Raji (cell line): ENCODE results near the gene SNPH.

Source experiments
- POLR2A ChIP-seq: IDR thresholded peaks from 2 replicates; pipeline ENCODE4 v1.6.1; 2011; ENCODE audit warnings: low read depth, low read length, control low read depth; ENCODE audit not compliant: insufficient read depth

SNPH gene

GRCh38 chr20:1255675-1256074 is 10.4 kb upstream of the SNPH start:
- TF ChIP-seq POLR2A, result no peak

- no peak for TF ChIP-seq POLR2A
Observed at GRCh38 chr20:1263853-1264252, 2.2 kb upstream of the SNPH start.

- no peak for TF ChIP-seq POLR2A
Observed at GRCh38 chr20:1264727-1265126, 1.4 kb upstream of the SNPH start.

GRCh38 chr20:1265226-1265915 is 723 bp upstream of the SNPH start:
- TF ChIP-seq POLR2A, result no peak

- TF ChIP-seq POLR2A, result 0 out of 2 replicates have a peak, but pooled peaks have one; percentile 18
Observed at GRCh38 chr20:1265916-1266166, 253 bp upstream of the SNPH start.

GRCh38 chr20:1267161-1267560 is 1.1 kb downstream of the SNPH start:
- TF ChIP-seq POLR2A, result no peak

- no peak for TF ChIP-seq POLR2A
Observed at GRCh38 chr20:1267809-1268374, 1.8 kb downstream of the SNPH start.

- no peak for TF ChIP-seq POLR2A
Observed at GRCh38 chr20:1269235-1269634, 3.1 kb downstream of the SNPH start.

GRCh38 chr20:1269850-1270249 is 3.8 kb downstream of the SNPH start:
- TF ChIP-seq POLR2A, result no peak

GRCh38 chr20:1272368-1273100 is 6.4 kb downstream of the SNPH start:
- no peak for TF ChIP-seq POLR2A

GRCh38 chr20:1273366-1273765 is 7.3 kb downstream of the SNPH start:
- TF ChIP-seq POLR2A, result no peak

GRCh38 chr20:1274485-1275311 is 8.6 kb downstream of the SNPH start:
- no peak for TF ChIP-seq POLR2A

- no peak for TF ChIP-seq POLR2A
Observed at GRCh38 chr20:1275919-1276318, 9.8 kb downstream of the SNPH start.

GRCh38 chr20:1277529-1278322 is 11.6 kb downstream of the SNPH start:
- no peak for TF ChIP-seq POLR2A

GRCh38 chr20:1278993-1279392 is 12.9 kb downstream of the SNPH start:
- TF ChIP-seq POLR2A, result no peak
